ENCODE measurements around the gene CFAP298. TPM values are rescaled to one million over a fixed set of nuclear protein-coding genes. Genes with fewer than 3 reads are reported as not detected.

Gene CFAP298
- total RNA-seq, 1 donor from 2014 or later, result 52.0 TPM

GRCh38 chr21:32580949-32581348 lies 31.2 kb downstream of the CFAP298 start:
- no peak for DNase-seq (ENCODE audit: low spot score)
- H4K20me1 ChIP-seq (ENCODE audit: low read depth), result no peaks in the 10 kb centered on the region
- no peak overlapping the region for H3K27ac Mint-ChIP-seq

GRCh38 chr21:32578107-32578691 lies 34.0 kb downstream of the CFAP298 start:
- no peaks in the 10 kb centered on the region for H3K79me2 ChIP-seq (ENCODE audit: low read depth)
- TF ChIP-seq EZH2phosphoT487 (IDR thresholded peaks at IDR 0.05) (no peak), EZH2 (IDR thresholded peaks at IDR 0.05) (no peak), CTCF (IDR thresholded peaks at IDR 0.05) (peak; percentile 70)
- Mint-ChIP-seq H3K36me3 (no peaks in the 10 kb centered on the region), H3K9me3 (no peaks in the 10 kb centered on the region), H3K4me3 (no peak overlapping the region), H3K27me3 (ENCODE audit: insufficient read depth, low read depth) (no peaks in the 10 kb centered on the region), H3K4me1 (peaks cover 6% of the 10 kb centered on the region), H3K27ac (no peak overlapping the region)
- H3F3A ChIP-seq (ENCODE audit: low read depth), result no peaks in the 10 kb centered on the region
- no peak overlapping the region for H3K9ac ChIP-seq
- no peak overlapping the region for H3K4me3 ChIP-seq
- DNase-seq (ENCODE audit: low spot score), result peak; percentile 71
- H4K20me1 ChIP-seq (ENCODE audit: low read depth), result no peaks in the 10 kb centered on the region
- no peaks in the 10 kb centered on the region for H3K9me3 ChIP-seq (ENCODE audit: low read depth)
- no peaks in the 10 kb centered on the region for H3K4me1 ChIP-seq
- H3K27ac ChIP-seq, result no peak overlapping the region
- H3K27me3 ChIP-seq, result peaks cover 4% of the 10 kb centered on the region
- peak overlapping the region; percentile 87 for H2AFZ ChIP-seq (replicated peaks)
- H3K4me2 ChIP-seq, result peak overlapping the region; percentile 9
- H3K36me3 ChIP-seq, result no peaks in the 10 kb centered on the region

More at GRCh38 chr21:32580949-32581348, 31.2 kb downstream of the CFAP298 start:
- Histone ChIP-seq H3K9me3 (ENCODE audit: low read depth) (no peaks in the 10 kb centered on the region), H3K4me1 (no peaks in the 10 kb centered on the region), H3K4me2 (no peak overlapping the region), H3F3A (ENCODE audit: low read depth) (no peaks in the 10 kb centered on the region), H3K27ac (no peak overlapping the region), H3K9ac (no peak overlapping the region), H3K27me3 (peaks cover 4% of the 10 kb centered on the region), H3K4me3 (no peak overlapping the region), H3K79me2 (ENCODE audit: low read depth) (no peaks in the 10 kb centered on the region), H3K36me3 (no peaks in the 10 kb centered on the region), H2AFZ (replicated peaks) (no peak overlapping the region)
- H3K4me3 Mint-ChIP-seq, result no peak overlapping the region
- no peak for TF ChIP-seq EZH2 (IDR thresholded peaks at IDR 0.05)
- TF ChIP-seq EZH2phosphoT487 (IDR thresholded peaks at IDR 0.05), result no peak
- no peak for TF ChIP-seq CTCF (IDR thresholded peaks at IDR 0.05)
- no peaks in the 10 kb centered on the region for H3K9me3 Mint-ChIP-seq
- no peaks in the 10 kb centered on the region for H3K36me3 Mint-ChIP-seq
- H3K4me1 Mint-ChIP-seq, result peaks cover 6% of the 10 kb centered on the region
- H3K27me3 Mint-ChIP-seq (ENCODE audit: insufficient read depth, low read depth), result peaks cover 3% of the 10 kb centered on the region

GRCh38 chr21:32576011-32576410 lies 36.2 kb downstream of the CFAP298 start:
- Histone ChIP-seq H3K79me2 (ENCODE audit: low read depth) (no peaks in the 10 kb centered on the region), H3F3A (ENCODE audit: low read depth) (no peaks in the 10 kb centered on the region), H3K4me2 (no peak overlapping the region), H3K27me3 (peaks cover 4% of the 10 kb centered on the region), H3K36me3 (no peaks in the 10 kb centered on the region), H2AFZ (replicated peaks) (no peak overlapping the region), H3K9me3 (ENCODE audit: low read depth) (no peaks in the 10 kb centered on the region), H3K4me3 (no peak overlapping the region), H4K20me1 (ENCODE audit: low read depth) (no peaks in the 10 kb centered on the region), H3K4me1 (no peaks in the 10 kb centered on the region), H3K9ac (no peak overlapping the region), H3K27ac (no peak overlapping the region)
- H3K4me3 Mint-ChIP-seq, result no peak overlapping the region
- H3K27me3 Mint-ChIP-seq (ENCODE audit: insufficient read depth, low read depth), result no peaks in the 10 kb centered on the region
- DNase-seq (ENCODE audit: low spot score), result no peak
- H3K9me3 Mint-ChIP-seq, result no peaks in the 10 kb centered on the region
- H3K36me3 Mint-ChIP-seq, result no peaks in the 10 kb centered on the region
- H3K27ac Mint-ChIP-seq, result no peak overlapping the region
- H3K4me1 Mint-ChIP-seq, result peaks cover 6% of the 10 kb centered on the region
- TF ChIP-seq EZH2 (IDR thresholded peaks at IDR 0.05), result no peak

Measured in neural progenitor cell (in vitro differentiated cells).